Measurements from ENCODE around the gene INKA2. TPM values are rescaled to one million over a fixed set of nuclear protein-coding genes. Genes with fewer than 3 reads are reported as not detected.

The INKA2 gene
- total RNA-seq, 1 donor from 2014 or later: 5.6 TPM

DNA sequence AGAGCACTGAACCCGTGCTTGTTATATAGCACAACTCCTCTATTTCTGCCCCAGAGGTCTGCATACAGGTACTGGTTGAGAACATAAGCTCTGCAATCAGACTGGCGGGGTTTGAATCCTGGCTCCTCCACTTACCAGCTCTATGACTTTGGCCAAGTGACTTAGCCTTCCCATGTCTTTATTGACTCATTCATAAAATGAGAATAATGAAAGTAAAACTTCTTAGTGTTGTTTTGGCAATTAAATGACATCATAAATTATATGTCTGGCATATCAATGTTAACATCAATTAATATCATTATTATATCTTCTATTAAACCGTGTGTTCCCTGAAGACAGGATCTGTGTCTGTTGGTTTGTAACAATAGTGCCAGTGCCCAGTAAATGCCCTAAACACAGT, 4.3 kb downstream of the INKA2 start:
- no peak overlapping the region for H3K27ac Mint-ChIP-seq (ENCODE audit: unreplicated experiment)
- H3K9me3 Mint-ChIP-seq (ENCODE audit: unreplicated experiment): no peaks in the 10 kb centered on the region
- no peak overlapping the region for H3K4me3 Mint-ChIP-seq (ENCODE audit: unreplicated experiment)
- DNase-seq (ENCODE audit: low spot score): no peak
- peaks cover 20% of the 10 kb centered on the region for H3K27me3 Mint-ChIP-seq (ENCODE audit: unreplicated experiment)
- TF ChIP-seq, protein P1, sequence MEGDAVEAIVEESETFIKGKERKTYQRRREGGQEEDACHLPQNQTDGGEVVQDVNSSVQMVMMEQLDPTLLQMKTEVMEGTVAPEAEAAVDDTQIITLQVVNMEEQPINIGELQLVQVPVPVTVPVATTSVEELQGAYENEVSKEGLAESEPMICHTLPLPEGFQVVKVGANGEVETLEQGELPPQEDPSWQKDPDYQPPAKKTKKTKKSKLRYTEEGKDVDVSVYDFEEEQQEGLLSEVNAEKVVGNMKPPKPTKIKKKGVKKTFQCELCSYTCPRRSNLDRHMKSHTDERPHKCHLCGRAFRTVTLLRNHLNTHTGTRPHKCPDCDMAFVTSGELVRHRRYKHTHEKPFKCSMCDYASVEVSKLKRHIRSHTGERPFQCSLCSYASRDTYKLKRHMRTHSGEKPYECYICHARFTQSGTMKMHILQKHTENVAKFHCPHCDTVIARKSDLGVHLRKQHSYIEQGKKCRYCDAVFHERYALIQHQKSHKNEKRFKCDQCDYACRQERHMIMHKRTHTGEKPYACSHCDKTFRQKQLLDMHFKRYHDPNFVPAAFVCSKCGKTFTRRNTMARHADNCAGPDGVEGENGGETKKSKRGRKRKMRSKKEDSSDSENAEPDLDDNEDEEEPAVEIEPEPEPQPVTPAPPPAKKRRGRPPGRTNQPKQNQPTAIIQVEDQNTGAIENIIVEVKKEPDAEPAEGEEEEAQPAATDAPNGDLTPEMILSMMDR (IDR thresholded peaks at IDR 0.05; ENCODE audit: unreplicated experiment): no peak
- peaks cover 27% of the 10 kb centered on the region for H3K4me1 Mint-ChIP-seq (ENCODE audit: unreplicated experiment)
- H3K36me3 Mint-ChIP-seq (ENCODE audit: low read depth, unreplicated experiment): peaks cover 28% of the 10 kb centered on the region

DNA sequence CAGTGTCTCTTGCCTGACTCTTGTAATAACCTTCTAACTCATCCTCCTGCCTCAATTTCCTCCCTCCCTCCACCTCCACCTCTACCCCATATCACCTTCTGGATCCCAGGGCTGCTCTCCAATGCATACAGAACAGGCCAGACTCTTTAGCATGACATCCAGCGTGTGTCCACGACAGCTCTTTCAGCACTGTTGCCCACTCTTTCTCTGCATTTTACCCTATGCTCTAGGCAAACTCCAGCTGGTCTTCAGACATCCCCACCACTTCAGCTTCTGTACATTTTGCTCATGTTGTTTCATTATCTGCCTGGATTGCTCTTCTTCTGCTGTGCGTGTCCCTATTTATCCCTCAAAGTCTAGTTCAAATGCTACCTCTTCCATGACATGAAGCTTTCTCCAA, 4.8 kb downstream of the INKA2 start:
- TF ChIP-seq, protein P1 (IDR thresholded peaks at IDR 0.05; ENCODE audit: unreplicated experiment): no peak
- Mint-ChIP-seq H3K4me1 (ENCODE audit: unreplicated experiment) (peaks cover 28% of the 10 kb centered on the region), H3K4me3 (ENCODE audit: unreplicated experiment) (no peak overlapping the region), H3K36me3 (ENCODE audit: low read depth, unreplicated experiment) (peaks cover 28% of the 10 kb centered on the region), H3K27ac (ENCODE audit: unreplicated experiment) (no peak overlapping the region), H3K27me3 (ENCODE audit: unreplicated experiment) (peaks cover 20% of the 10 kb centered on the region), H3K9me3 (ENCODE audit: unreplicated experiment) (no peaks in the 10 kb centered on the region)
- no peak for DNase-seq (ENCODE audit: low spot score)

DNA sequence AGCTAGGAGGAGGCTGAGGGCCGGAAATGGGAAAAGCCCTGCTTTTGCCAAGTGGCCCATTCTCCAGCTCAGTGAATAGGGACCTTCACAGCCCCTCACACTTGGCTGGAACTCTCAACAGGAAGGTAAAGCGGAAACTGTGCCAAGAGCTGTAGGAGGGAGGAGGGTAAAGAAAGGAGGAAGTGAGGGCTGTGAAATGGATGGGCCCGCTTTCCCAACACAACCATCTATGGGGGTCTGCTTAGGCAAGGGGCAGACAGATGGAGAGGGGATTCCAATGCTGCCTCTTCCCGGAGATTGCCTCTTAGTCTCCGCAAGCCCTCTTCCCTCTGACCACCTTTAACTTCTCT, 5.2 kb downstream of the INKA2 start:
- no peaks in the 10 kb centered on the region for H3K9me3 Mint-ChIP-seq (ENCODE audit: unreplicated experiment)
- no peak overlapping the region for H3K27ac Mint-ChIP-seq (ENCODE audit: unreplicated experiment)
- peaks cover 32% of the 10 kb centered on the region for H3K4me1 Mint-ChIP-seq (ENCODE audit: unreplicated experiment)
- H3K27me3 Mint-ChIP-seq (ENCODE audit: unreplicated experiment): peaks cover 20% of the 10 kb centered on the region
- DNase-seq (ENCODE audit: low spot score): no peak
- H3K4me3 Mint-ChIP-seq (ENCODE audit: unreplicated experiment): no peak overlapping the region
- TF ChIP-seq, protein P1 (IDR thresholded peaks at IDR 0.05; ENCODE audit: unreplicated experiment): no peak
- peaks cover 28% of the 10 kb centered on the region for H3K36me3 Mint-ChIP-seq (ENCODE audit: low read depth, unreplicated experiment)

DNA sequence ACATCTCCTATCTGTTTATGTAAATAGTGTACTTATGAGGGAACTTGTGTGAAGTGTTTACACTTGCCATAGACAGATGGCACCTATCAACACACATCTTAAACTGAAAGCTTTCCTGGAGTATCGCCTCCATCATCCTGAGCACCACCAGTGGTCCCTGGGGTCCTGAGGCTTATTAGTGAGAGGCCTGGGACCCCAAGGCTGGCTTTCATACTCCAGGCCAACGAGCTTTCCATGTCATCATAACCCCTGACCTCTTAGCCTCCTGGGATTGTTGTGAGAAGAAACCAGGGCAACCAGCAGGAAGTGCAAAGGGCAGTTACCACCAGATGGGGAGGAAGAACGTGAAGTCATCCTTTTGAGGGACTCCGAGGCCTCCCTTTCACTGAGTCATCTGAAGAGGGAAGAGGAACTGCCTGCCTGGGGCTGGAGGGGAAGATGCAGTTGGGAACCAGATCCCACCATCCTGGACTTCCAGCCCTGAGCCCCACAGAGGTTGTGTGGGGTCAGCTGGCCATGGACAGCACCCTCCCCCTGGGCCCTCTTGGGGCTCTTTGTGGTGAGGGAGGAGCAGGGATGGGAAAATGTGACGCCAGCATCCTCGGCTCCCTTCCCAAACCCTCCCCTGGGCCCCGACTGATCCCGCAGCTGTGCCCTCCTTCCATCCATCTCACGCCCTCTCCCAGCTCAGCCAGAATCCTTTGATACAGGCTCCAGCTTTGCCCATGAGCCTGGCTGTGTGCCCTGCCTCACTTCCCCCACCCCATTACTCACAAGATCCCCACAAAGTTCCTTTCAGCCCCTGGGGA, 5.8 kb downstream of the INKA2 start:
- peaks cover 28% of the 10 kb centered on the region for H3K36me3 Mint-ChIP-seq (ENCODE audit: low read depth, unreplicated experiment)
- H3K9me3 Mint-ChIP-seq (ENCODE audit: unreplicated experiment): no peaks in the 10 kb centered on the region
- peaks cover 32% of the 10 kb centered on the region for H3K4me1 Mint-ChIP-seq (ENCODE audit: unreplicated experiment)
- TF ChIP-seq, protein P1 (IDR thresholded peaks at IDR 0.05; ENCODE audit: unreplicated experiment): no peak
- no peak overlapping the region for H3K27ac Mint-ChIP-seq (ENCODE audit: unreplicated experiment)
- DNase-seq (ENCODE audit: low spot score): peak; percentile 49
- H3K4me3 Mint-ChIP-seq (ENCODE audit: unreplicated experiment): peak overlapping the region; percentile 77
- peaks cover 18% of the 10 kb centered on the region for H3K27me3 Mint-ChIP-seq (ENCODE audit: unreplicated experiment)

DNA sequence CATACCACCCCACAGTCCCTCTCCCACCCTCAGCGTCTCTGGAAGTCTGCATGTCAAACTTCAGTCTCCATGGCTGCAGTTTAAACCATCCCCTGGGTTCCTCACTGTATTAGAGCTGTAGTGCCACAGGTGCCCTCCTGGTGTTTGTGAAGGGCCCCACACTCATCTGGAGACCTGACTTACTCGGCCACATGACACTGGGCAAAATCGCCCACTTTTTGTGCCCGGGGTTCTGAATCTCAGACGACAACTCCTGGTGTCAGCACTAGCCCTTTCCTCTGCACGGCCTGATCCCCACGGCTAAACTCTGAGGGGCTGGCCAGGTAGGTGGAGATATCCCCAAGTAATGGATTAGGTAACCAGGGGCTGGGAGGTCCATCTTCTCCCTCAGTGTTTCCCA, 6.5 kb downstream of the INKA2 start:
- peaks cover 31% of the 10 kb centered on the region for H3K4me1 Mint-ChIP-seq (ENCODE audit: unreplicated experiment)

More for the DNA sequence above, 6.5 kb downstream of the INKA2 start:
- Mint-ChIP-seq H3K27me3 (ENCODE audit: unreplicated experiment) (peaks cover 14% of the 10 kb centered on the region), H3K4me3 (ENCODE audit: unreplicated experiment) (peak overlapping the region; percentile 77), H3K27ac (ENCODE audit: unreplicated experiment) (peak overlapping the region; percentile 68), H3K36me3 (ENCODE audit: low read depth, unreplicated experiment) (peaks cover 29% of the 10 kb centered on the region), H3K9me3 (ENCODE audit: unreplicated experiment) (no peaks in the 10 kb centered on the region)
- DNase-seq (ENCODE audit: low spot score): no peak
- TF ChIP-seq, protein P1 (IDR thresholded peaks at IDR 0.05; ENCODE audit: unreplicated experiment): no peak

Data from endothelial cell (in vitro differentiated cells).